ENCODE results near the gene ELFN2.

Gene ELFN2

DNA sequence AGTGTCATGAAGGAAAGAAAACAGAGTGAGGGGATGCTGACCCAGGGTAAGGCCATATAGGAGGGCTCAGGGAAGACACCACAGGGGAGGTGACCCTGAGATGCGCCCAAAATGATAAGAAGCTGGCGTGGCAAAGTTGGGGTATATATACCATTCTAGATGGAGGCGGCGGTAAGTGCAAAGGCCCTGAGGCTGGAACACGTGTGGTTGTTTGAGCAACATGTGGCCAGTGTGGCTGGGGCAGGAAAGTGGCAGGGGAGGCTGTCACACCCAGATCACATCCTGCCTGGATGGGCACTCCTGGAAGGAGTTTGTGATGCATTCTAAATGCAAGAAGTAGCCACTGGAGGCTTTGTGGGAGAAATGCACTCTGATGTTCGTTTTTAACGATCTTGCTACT lies 74.8 kb downstream of the ELFN2 start:
- TF ChIP-seq, protein P1, sequence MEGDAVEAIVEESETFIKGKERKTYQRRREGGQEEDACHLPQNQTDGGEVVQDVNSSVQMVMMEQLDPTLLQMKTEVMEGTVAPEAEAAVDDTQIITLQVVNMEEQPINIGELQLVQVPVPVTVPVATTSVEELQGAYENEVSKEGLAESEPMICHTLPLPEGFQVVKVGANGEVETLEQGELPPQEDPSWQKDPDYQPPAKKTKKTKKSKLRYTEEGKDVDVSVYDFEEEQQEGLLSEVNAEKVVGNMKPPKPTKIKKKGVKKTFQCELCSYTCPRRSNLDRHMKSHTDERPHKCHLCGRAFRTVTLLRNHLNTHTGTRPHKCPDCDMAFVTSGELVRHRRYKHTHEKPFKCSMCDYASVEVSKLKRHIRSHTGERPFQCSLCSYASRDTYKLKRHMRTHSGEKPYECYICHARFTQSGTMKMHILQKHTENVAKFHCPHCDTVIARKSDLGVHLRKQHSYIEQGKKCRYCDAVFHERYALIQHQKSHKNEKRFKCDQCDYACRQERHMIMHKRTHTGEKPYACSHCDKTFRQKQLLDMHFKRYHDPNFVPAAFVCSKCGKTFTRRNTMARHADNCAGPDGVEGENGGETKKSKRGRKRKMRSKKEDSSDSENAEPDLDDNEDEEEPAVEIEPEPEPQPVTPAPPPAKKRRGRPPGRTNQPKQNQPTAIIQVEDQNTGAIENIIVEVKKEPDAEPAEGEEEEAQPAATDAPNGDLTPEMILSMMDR (IDR thresholded peaks at IDR 0.05; ENCODE audit: low read depth, low read length): no peak
- no peak overlapping the region for H3K4me3 ChIP-seq (ENCODE audit: low read depth, low read length)

DNA sequence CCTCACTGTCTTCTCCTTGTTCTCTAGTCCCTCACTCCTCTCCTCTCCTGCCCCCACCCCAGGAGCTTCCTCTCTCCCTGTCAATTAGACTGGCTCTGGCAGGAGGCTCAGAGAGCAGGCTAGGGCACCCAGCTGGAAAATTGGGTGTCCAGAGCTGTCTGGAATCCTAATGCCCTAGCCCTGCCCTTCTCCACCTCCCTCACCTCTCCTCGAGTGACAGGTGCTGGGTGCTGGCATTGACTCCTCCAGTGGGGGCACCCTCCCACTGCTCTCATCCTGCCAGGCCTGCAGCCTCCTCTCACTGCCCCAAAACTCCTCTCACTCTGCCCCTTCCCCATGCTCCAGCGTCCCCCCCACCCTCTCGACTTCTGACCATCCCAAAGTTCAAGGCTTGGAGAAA lies 76.0 kb downstream of the ELFN2 start:
- H3K4me3 ChIP-seq (ENCODE audit: low read depth, low read length): no peak overlapping the region
- TF ChIP-seq, protein P1 (IDR thresholded peaks at IDR 0.05; ENCODE audit: low read depth, low read length): no peak

DNA sequence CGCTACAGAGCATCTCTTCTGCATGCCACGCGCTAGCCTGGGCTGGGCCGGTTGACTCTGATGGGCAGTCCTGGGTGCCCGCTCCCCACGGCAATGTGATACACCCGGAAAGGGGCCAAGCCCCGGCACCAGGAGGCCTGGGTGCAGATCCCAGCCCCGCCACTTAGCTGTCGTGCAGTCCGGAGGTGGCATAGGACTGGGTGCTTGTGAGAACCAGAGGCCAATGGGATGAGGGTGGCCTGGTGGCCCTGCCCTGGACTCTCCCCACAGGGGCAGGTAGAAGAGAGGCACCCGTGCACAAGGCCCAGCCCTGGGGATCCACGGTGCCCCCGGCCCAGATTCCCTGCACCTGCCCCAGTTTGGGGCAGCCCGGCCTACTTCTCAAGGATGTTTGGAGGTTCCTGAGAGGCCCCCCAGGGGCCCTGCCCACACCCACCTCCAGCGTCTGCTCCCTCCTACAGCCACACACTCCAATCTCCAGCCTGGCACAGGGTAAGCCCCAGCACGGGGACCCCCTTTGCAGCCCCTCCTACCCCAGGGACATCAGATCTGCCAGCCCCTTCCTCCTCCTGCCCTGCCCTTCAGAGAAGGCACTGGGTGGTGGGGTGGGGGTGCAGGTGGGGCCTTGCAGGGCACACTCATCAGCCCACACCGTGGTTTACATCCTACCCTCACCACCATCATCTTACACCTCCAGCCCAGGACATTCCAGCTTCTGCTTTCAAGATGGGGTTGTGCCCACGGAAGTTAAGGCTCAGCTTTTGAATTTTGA lies 78.0 kb downstream of the ELFN2 start:
- TF ChIP-seq, protein P1 (IDR thresholded peaks at IDR 0.05; ENCODE audit: low read depth, low read length): no peak
- no peak overlapping the region for H3K4me3 ChIP-seq (ENCODE audit: low read depth, low read length)

DNA sequence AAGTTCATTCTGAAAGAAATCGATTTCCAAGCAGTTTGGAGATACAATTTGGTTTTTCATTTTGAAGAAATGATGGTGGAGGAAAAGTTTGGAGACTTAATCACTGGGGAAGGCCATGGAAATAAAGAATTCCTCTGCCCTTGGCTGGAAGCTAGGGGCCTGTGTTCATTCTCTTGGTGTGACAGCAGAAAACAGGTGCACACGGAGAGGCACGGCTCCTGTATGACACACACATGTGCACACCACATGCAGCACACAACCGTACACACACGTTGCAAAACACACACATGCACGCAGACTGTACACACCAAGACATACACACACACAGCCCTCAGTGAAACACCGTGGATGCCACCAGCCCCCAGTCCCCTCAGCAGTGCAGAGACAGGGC lies 80.8 kb downstream of the ELFN2 start:
- TF ChIP-seq, protein P1 (IDR thresholded peaks at IDR 0.05; ENCODE audit: low read depth, low read length): no peak
- H3K4me3 ChIP-seq (ENCODE audit: low read depth, low read length): no peak overlapping the region

DNA sequence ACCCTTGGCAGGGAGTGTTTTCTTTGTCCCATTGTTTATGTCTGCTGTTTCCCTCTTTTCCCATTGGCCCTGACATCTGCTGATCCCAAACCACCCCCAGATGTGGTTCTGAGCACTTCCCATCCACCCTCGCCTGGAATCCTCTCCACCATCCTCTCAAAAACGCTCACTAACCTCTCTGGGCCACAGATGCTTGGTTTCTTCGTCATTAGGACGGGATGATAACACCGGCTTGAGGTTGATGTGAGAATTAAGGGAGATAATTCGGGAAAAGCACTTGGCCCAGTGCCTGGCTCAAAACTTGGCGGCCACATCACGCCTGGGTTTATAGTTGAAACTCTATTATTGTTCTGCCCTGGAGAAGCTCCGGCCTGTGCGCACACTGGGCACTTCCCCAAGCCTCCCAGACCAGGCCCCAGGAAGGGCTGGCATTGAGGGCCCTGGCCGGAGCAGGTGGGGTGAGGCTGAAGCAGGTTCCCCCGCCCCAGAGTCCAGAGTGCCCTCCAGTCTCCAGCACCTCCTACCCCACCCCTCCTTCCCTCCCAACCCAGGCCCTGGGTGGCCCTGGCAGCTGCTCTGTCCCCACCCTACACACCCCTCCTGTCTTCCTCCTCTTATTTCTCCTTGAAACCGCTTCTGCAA lies 81.3 kb downstream of the ELFN2 start:
- TF ChIP-seq, protein P1 (IDR thresholded peaks at IDR 0.05; ENCODE audit: low read depth, low read length): no peak
- H3K4me3 ChIP-seq (ENCODE audit: low read depth, low read length): no peak overlapping the region

DNA sequence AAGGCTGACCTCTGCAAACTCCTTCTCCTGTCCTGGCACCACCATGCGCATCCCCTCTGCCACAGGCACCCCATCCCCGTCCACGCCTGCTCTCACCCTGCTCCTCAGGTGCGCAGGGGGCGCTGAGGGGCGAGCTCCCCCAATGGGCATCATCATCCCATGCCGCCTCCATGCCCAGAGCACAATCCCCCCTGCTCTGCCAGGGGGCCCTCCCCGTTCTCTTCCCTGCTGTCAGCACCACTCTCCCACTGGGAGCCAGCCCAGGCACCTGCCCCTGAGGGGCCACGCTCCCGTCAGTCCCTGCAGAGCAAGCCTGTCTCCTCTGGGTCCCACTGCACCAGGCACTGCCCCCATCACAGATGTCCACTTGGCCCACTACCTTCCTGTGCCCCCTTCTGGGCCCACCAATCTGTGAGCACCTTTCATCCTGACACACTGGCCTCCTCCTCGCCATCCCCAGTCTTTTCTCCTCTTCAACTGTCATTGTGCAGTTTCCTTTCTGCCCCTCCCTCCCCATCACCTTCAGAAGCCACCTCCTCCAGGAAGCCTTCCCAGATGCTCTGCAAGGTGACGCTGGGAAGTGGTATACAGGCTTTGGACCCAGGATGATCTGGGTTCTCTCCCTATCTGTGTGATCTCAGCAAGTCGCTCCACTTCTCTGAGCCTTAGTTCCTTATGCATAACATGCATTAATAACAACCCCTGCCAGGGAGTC lies 82.4 kb downstream of the ELFN2 start:
- no peak overlapping the region for H3K4me3 ChIP-seq (ENCODE audit: low read depth, low read length)
- TF ChIP-seq, protein P1 (IDR thresholded peaks at IDR 0.05; ENCODE audit: low read depth, low read length): no peak
